ENCODE results near the gene LDHD.
"Not testable (repeated sequence)": the region's sequence is repeated elsewhere in the genome, so short reads cannot be mapped to it uniquely, and the experiment has no call there.

LDHD gene

DNA sequence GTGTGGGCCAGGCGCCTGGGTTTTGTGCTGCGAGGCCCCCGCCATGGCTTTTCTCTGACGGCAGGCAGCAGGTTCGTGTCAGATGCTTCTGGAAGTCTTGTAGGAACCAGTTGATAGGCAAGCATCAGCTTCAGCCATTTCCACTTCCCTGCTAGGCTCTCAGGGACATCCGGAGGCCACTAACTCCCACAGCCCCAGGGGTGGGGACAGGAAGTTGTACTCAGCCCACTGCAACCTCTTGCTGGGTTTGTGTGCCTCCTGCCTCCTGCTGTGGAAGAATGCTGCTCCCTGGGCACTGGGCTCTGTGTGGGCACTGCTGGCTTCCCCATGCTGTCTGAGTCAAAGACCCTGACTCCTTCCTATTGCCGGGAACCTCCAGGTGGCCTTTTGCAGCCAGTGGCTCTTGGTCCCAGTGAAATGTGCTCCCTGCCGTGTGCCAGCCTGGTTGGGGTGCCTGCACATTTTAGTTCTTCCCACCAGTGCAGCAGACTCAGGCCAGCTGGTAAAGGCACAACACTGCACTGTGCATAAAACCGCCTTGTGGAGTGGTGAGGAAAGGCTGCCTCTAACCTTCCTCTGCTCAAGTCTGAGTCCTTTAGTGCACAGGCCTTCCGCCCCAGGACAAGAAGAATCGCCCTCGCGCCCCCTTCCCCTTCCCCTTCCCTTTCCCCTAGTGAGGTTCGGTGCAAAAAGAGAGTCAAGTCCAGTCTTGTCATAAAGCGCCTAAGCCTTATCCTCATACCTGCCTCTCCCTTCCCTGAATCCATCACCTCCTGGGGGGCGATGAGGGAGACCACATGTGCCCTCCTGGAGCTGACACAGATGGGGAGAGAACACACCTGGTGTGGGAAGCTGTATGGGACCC lies 16.6 kb downstream of the LDHD start:
- DNase-seq (ENCODE audit: low spot score): no peak

DNA sequence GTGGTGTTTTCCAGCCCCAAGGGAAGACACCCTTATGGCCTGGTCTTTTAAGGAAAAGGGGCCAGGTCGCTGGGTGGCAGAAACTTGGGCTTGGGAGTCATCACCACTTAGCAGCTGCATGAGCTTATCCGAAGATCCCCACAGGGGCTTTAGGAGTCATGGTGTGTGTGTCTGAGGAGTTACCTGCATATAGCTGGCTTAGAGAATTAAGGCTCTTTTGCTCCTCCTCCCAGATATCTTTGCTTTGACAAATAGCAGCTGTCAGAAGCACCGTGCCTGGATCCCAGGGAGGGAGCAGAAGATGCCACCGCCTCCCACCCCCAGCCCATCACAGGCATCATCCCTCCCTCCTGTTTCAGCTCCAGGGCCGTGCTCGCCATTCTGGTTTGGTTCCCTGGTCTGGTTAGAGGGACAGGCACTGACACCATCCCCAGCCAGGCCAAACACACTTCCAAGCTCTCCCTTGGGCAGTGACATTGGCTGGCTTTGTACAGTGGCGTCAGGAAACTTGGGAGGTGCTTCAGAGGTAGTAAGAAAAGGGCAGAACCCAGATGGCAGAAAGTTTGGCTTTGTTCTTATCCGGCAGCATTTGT lies 17.4 kb downstream of the LDHD start:
- no peak for DNase-seq (ENCODE audit: low spot score)

- DNase-seq (ENCODE audit: low spot score): no peak
These were observed 18.4 kb downstream of the LDHD start for GRCh38 chr16:75097941-75098901.

- DNase-seq (ENCODE audit: low spot score): no peak
These were observed 19.3 kb downstream of the LDHD start for GRCh38 chr16:75097191-75097761.

DNA sequence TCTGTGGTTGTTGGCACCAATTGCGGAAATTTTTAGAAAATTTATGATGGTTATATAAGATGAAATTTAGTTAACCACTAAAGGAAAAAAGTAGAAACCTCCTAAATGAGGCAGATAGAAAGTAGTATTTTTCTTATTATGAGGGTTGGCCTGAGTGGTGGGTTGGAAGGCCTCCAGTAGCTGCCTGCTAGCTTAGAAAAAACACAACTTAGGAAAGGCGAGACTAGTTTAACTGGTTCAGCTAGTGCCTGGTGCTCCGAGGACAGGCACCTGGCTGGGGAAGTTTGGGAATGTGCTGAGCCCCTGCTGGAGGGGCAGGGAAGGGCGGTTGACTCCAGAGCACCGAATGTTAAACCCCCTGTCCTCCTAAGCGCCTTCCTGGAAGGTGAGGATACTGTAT lies 19.9 kb downstream of the LDHD start:
- DNase-seq (ENCODE audit: low spot score): no peak

DNA sequence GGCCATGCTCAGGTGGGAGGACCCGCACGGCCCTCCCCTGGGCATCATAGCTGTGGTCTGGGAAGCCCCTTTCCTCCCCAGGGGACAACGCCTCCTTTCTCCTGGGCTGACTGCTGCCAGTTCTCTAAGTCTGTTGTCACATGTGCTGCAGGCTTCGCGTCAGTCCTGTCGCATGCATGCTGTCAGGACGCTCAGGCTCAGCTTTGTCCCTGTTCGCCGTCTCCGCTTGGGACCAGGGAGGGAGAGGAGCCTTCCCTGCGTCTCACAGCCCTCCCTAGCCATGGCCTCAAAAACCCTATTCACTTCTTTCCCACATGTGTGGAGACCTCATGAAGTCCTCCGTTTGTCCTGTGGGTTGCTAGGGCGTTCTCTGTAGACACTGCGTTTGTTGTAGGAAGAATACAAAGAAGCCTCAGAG lies 21.4 kb downstream of the LDHD start:
- no peak for DNase-seq (ENCODE audit: low spot score)

DNA sequence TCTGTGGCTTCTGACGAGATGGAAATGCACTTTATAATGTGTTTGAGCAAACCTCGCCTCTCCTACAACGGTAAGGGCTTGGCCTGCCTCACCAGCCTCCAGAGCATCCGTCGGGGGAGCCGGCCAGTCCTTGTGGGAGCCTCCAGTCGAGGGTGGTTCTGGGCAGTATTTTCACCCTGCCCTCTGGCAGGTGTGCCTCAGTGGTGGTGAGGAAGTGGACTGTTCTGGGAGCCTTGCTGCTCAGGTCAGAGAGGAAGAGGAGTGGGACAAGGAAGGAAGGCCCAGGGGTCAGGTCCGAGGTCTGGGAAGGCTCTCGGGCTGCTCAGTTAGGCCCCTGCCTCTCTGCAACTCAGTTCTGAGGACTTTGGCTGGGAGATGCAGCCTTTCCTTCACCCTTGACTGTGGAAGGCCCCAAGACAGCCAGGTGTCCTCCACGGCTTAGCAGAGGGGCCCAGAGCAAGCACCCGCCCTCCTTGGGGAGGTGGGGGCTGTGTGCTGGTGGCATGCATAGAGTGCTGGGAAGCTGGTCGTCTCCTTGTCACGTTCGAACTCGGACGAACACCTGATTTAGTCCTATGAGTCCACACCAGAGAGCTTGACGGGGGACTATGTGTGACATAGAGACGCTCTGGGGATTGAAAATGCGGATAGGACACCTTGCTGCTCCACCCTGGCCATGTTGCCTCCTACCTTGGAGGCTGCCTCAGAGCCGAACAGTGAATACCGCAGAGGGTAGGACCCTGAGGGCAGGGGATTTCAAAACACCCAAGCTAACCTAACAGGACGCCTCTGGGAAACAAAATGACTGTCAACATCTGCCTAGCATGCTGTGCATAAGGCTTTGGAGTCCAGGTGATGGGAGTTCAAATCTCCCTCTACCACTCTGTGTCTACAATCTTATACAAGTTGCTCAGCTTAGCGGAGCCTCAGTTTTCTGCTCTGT lies 22.7 kb downstream of the LDHD start:
- no peak for DNase-seq (ENCODE audit: low spot score)

DNA sequence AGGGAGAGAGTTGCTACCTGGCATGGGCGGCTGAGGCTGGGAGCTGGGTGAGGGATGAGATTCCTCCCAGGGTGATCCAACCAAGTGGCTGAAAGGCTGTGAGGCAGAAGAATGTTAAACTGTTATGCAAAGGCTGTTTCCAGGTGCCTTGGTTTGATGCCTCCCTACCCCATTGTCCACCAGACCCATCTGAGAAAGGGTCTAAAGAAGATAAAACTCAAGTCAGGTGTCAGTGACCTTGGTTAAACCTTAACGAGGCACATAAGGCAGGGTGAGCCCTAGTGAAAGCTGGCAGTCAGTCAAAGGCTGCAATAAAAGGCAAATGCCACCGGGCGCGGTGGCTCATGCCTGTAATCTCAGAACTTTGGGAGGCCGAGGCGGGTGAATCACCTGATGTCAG lies 23.8 kb downstream of the LDHD start:
- no peak for DNase-seq (ENCODE audit: low spot score)

GRCh38 chr16:75091619-75092018 lies 25.0 kb downstream of the LDHD start:
- not testable (repeated sequence) for DNase-seq (ENCODE audit: low spot score)

- peak; percentile 18 for DNase-seq (ENCODE audit: low spot score)
These were observed 25.7 kb downstream of the LDHD start for GRCh38 chr16:75090899-75091298.

GRCh38 chr16:75089486-75090202 lies 26.9 kb downstream of the LDHD start:
- no peak for DNase-seq (ENCODE audit: low spot score)

- no peak for DNase-seq (ENCODE audit: low spot score)
These were observed 27.6 kb downstream of the LDHD start for GRCh38 chr16:75088934-75089333.

DNA sequence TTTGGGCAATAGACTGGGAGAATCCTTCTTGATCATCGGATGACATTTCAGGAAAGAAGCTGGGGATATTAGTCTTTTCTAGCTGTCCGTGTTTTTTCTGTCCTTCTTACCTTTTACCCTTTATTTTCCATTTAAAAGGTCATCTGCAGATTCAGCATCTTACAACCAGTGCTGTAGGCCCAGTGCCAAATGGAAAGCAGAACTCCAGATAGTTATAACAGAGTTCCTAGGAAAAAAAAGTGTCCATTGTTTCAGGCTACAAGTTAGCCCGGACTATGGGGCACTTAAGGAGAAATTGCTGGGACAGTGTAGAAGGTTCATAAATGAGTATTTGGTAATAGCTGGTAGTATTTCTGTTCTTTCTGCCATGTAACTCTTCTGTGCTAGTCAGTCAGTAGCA lies 28.4 kb downstream of the LDHD start:
- no peak for DNase-seq (ENCODE audit: low spot score)

GRCh38 chr16:75087375-75087979 lies 29.1 kb downstream of the LDHD start:
- no peak for DNase-seq (ENCODE audit: low spot score)

GRCh38 chr16:75086688-75087374 lies 29.7 kb downstream of the LDHD start:
- no peak for DNase-seq (ENCODE audit: low spot score)

DNA sequence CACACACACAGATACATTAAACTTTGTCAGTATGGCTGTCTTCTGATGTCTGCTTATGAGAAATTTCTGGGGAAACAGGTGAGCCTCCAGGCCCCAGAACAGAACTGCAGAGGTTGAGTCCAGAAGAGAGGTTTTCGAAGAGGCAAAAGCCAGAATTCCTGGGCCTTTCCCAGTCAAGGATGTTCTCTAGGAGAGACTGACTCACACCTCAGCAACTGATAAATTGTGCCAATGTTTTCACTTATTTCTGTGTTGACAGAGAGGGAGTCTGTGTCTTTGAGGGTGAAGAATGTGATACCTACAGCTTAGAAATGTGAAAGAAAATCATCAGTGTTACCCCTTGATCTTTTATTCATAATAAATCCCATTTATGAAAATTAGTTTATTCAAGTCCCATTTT lies 30.3 kb downstream of the LDHD start:
- DNase-seq (ENCODE audit: low spot score): no peak

- no peak for DNase-seq (ENCODE audit: low spot score)
These were observed 31.0 kb downstream of the LDHD start for GRCh38 chr16:75085556-75085955.

GRCh38 chr16:75083813-75084212 lies 32.8 kb downstream of the LDHD start:
- no peak for DNase-seq (ENCODE audit: low spot score)

DNA sequence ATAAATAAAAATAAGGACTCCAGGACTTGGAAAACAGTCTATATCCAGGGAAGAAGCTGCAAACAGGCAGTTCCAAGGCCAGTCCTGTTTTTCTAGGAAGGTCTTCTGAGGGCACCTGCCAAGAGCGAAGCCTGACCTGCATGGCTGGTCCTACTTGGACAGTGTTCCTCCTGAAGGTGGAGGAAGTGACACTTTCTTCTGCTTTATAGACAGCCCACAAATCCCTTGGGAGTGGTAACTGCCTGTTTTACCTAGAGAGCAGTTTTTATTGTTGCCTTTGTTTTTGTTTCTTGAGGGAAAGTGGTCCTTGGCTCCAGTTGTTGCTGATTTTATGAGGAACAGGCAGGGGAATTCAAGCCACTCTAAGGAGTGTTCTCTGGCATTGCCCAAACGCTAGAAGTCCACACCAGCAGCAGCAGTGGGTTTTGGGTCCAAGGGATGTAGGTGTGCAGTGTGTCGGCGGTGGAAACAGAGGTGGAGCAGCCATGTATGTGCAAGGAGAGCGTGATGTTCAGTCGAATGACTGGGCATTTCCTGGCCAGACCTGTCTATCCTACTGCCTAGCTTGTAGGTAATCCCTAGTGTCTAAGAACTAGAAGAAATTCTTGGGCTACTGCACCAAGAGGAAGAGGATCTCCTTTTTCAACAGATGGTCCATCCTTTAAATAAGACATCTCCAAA lies 35.3 kb downstream of the LDHD start:
- DNase-seq (ENCODE audit: low spot score): no peak
